PFSK-1 (cell line): ENCODE data around the gene TXN.

ENCODE experiments used
- FOXP2 ChIP-seq: optimal IDR thresholded peaks from 2 replicates; pipeline ENCODE3; 2011; ENCODE audit warnings: borderline replicate concordance, control low read depth, inconsistent platforms; ENCODE audit not compliant: insufficient read depth; ENCODE audit errors: extremely low read length, extremely low read depth
- POLR2AphosphoS5 ChIP-seq: IDR thresholded peaks from 2 replicates; pipeline ENCODE4 v1.6.1; 2012; ENCODE audit warnings: low read depth, mild to moderate bottlenecking, control low read depth, low read length, moderate library complexity
- REST ChIP-seq, 2 experiments: IDR thresholded peaks; 2 replicates each; pipeline versions ENCODE4 v1.6.1 to v1.8.0; 2011 to 2012; ENCODE audit warnings: low read depth in 2 of 2, low read length in 2 of 2, control low read depth in 1 of 2, inconsistent platforms in 1 of 2, mild to moderate bottlenecking in 1 of 2, moderate library complexity in 1 of 2; ENCODE audit not compliant: insufficient read depth in 1 of 2
- SIN3A ChIP-seq: IDR thresholded peaks from 2 replicates; pipeline ENCODE4 v1.6.1; 2012; ENCODE audit warnings: mild to moderate bottlenecking, low read length, moderate library complexity, borderline replicate concordance; ENCODE audit not compliant: insufficient read depth
- TAF1 ChIP-seq: IDR thresholded peaks from 2 replicates; pipeline ENCODE4 v1.6.1; 2012; ENCODE audit warnings: low read length, control low read depth, borderline replicate concordance; ENCODE audit not compliant: insufficient read depth

The TXN gene

DNA sequence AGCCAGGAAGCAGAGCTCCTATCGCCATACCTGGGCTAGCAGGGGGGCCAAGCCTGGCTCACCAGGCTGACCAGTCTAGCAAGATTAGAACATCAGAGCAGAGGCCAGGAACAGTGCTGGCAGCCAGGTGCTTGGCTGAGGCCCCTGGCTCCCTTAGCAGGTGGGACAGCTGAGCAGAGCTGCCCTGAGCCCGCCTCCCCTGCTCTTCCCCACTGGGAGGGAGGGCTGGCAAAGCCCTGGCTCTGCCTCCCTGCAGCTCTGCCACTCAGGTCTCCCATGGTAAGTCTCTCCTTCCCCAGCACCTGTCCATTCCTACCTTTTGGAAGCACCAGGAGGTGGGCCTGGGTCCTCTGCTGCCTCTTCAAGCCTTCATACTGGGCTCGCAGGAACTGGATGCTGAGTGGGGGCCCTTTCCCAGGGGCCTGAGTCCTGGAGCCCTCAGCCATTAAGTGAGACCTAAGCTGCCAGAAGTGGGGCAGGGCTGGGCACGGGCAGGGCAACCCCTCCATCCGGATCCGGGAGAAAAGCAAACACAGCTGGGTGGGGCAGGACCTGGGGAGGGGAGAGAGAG, 49.2 kb downstream of the TXN start:
- TF ChIP-seq FOXP2 (no peak), POLR2AphosphoS5 (no peak), REST (IDR thresholded peaks at IDR 0.05; ENCODE audit: insufficient read depth in 1 of 2, low read depth in 2 of 2, low read length in 2 of 2) (no peak), SIN3A (no peak), TAF1 (no peak)

DNA sequence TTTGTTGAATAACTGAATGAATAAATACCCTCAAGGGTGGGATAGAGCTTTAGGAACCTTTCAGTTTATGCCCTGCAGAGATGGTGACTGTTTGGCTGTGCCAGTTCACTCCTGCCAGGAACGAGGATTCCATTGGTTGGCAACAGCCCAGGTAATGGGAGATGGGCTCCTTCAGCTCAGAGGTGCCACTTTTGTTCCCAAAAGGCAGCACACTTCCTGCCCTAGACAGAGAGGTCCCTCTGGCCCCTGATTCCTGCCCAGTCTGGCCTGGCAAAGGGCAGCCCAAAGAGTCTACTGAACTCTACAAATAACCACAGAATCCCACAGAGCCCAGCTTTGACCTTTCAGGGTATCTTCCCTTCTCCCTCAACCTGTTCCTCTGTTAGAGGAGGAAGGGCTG, 49.9 kb downstream of the TXN start:
- TF ChIP-seq POLR2AphosphoS5: no peak
- TF ChIP-seq FOXP2: no peak
- TF ChIP-seq TAF1: no peak
- TF ChIP-seq REST (IDR thresholded peaks at IDR 0.05; ENCODE audit: insufficient read depth in 1 of 2, low read depth in 2 of 2, low read length in 2 of 2): no peak
- no peak for TF ChIP-seq SIN3A

DNA sequence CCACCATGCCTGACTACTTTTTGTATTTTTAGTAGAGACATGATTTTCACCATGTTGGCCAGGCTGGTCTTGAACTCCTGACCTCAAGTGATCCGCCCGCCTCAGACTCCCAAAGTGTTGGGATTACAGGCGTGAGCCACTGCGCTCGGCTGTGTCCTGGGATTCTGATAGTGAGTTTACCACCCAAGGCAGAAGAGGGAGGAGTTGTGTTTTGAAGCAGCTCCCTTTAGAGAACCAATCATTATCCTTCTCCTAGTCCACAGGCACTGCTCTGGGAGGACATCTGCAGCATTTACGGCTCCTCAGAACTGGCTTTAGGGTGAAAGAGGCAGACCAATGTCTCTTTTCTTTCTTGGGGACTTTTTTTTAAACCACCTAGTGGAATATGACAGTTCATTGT, 54.1 kb downstream of the TXN start:
- no peak for TF ChIP-seq FOXP2
- TF ChIP-seq SIN3A: no peak

DNA sequence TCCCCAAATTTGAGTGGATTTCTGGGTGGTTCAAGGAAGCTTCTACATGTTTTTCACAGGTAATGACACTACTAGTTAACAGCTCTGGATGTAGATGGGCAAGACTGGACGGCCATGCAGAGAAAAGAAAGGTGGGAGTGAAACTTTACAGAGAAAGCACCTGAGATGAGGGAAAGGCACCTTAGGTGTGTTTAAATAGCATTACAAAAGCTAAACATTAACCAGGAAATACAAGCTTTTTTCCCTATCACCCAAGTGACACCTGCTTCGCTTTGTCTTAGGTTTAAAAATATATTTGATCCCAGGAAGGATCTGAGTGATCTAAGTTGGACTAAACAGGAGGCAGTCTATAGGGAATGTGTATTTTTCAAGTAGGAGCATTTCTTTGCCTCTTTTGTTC, 56.7 kb downstream of the TXN start:
- TF ChIP-seq TAF1 (no peak), SIN3A (no peak), FOXP2 (no peak), POLR2AphosphoS5 (no peak), REST (IDR thresholded peaks at IDR 0.05; ENCODE audit: insufficient read depth in 1 of 2, low read depth in 2 of 2, low read length in 2 of 2) (no peak)

DNA sequence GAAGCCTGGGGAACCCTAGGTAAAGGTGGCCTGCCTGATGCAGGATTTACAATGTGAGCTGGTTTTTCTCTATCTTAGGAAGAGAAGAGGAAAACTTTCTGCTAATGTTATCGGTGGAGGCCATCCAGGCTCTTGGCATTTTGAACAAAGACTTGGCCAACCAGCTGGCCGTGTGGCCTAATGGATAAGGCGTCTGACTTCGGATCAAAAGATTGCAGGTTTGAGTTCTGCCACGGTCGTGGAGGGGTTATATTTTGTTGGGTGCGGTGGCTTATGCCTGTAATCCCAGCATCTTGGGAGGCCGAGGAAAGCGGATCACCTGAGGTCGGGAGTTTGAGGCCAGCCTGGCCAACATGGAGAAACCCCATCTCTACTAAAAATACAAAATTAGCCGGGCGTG, 58.0 kb downstream of the TXN start:
- TF ChIP-seq REST (IDR thresholded peaks at IDR 0.05; ENCODE audit: insufficient read depth in 1 of 2, low read depth in 2 of 2, low read length in 2 of 2): no peak
- no peak for TF ChIP-seq FOXP2
- no peak for TF ChIP-seq POLR2AphosphoS5
- TF ChIP-seq SIN3A: no peak
- TF ChIP-seq TAF1: no peak
